Lower lobe of right lung (tissue), 2 donors: ENCODE results near the gene TLR2. TPM values are rescaled to one million over a fixed set of nuclear protein-coding genes. Genes with fewer than 3 reads are reported as not detected.
A peak's percentile ranks its signal among the peaks of the same experiment; 100 is the strongest.

Experiments
- ATAC-seq, 2 donors: fragments of 200-7000 bp; cut with Tn5 transposase; one replicate each; pipeline ENCODE4 v1.9.1; 2020 to 2022; ENCODE audit warnings: mild to moderate bottlenecking in 2 of 2, moderate library complexity in 2 of 2
- DNase-seq: peaks from one replicate; pipeline ENCODE4 v3.0.0-alpha.2; 2020
- H3K27ac ChIP-seq: fragments of 200-600 bp; one replicate; pipeline ENCODE4 v1.8.0; 2022
- H3K27me3 ChIP-seq: fragments of 200-600 bp; one replicate; pipeline ENCODE4 v1.8.0; 2022; ENCODE audit warnings: low read depth
- H3K36me3 ChIP-seq: fragments of 200-600 bp; one replicate; pipeline ENCODE4 v1.8.0; 2022; ENCODE audit warnings: mild to moderate bottlenecking
- H3K4me1 ChIP-seq: fragments of 200-600 bp; one replicate; pipeline ENCODE4 v1.8.0; 2022
- H3K4me3 ChIP-seq: fragments of 200-600 bp; one replicate; pipeline ENCODE4 v1.8.0; 2022; ENCODE audit warnings: mild to moderate bottlenecking
- H3K9me3 ChIP-seq: fragments of 200-600 bp; one replicate; pipeline ENCODE4 v1.8.0; 2022
- CTCF ChIP-seq: fragments of 200-600 bp; IDR thresholded peaks from one replicate; pipeline ENCODE4 v1.8.0; 2022; ENCODE audit warnings: antibody characterized with exemption, mild to moderate bottlenecking
- intact Hi-C: fragments of 100-400 bp; cut with DNase I; formaldehyde crosslinking; loops from one replicate; pipeline ENCODE4 v1.11.0; 2022
- total RNA-seq: library from RNA; stranded (reverse); fragmentation: NEBNext Ultra II Directional; extraction: Animal tissue kit (Norgen Biotek cat#: 25700); gene quantifications from one replicate; pipeline ENCODE4 v1.2.1, GENCODE V29; 2021
- donor health status: DM: no; HTN: yes; CAD: no; lungs with severe emphysema.

The TLR2 gene
- total RNA-seq, 1 donor from 2014 or later = 102 TPM

GRCh38 chr4:153638999-153639398 lies 45.1 kb upstream of the TLR2 start:
- Histone ChIP-seq H3K4me3 (no peak overlapping the region), H3K36me3 (peaks cover 34% of the 10 kb centered on the region), H3K27me3 (no peaks in the 10 kb centered on the region), H3K9me3 (no peaks in the 10 kb centered on the region), H3K27ac (no peak overlapping the region), H3K4me1 (peaks cover 6% of the 10 kb centered on the region)
- TF ChIP-seq CTCF = no peak
- intact Hi-C loops = no loop called here
- ATAC-seq (no peak), DNase-seq (no peak)

GRCh38 chr4:153639833-153640802 lies 44.0 kb upstream of the TLR2 start:
- H3K27ac ChIP-seq = no peak overlapping the region
- peaks cover 6% of the 10 kb centered on the region for H3K4me1 ChIP-seq
- no peak for DNase-seq
- ATAC-seq = no peak
- no peak overlapping the region for H3K4me3 ChIP-seq
- H3K36me3 ChIP-seq = peaks cover 23% of the 10 kb centered on the region
- no peaks in the 10 kb centered on the region for H3K27me3 ChIP-seq
- peaks cover 1% of the 10 kb centered on the region for H3K9me3 ChIP-seq
- intact Hi-C loops = no loop called here
- TF ChIP-seq CTCF = no peak

- H3K27me3 ChIP-seq = no peaks in the 10 kb centered on the region
- peaks cover 3% of the 10 kb centered on the region for H3K9me3 ChIP-seq
- TF ChIP-seq CTCF = no peak
- peaks cover 6% of the 10 kb centered on the region for H3K4me1 ChIP-seq
- intact Hi-C loops = no loop called here
- H3K27ac ChIP-seq = no peak overlapping the region
- DNase-seq (no peak), ATAC-seq (no peak)
- peaks cover 9% of the 10 kb centered on the region for H3K36me3 ChIP-seq
- no peak overlapping the region for H3K4me3 ChIP-seq
These were observed 42.5 kb upstream of the TLR2 start for GRCh38 chr4:153641532-153641931.

- peaks cover 3% of the 10 kb centered on the region for H3K9me3 ChIP-seq
- no peaks in the 10 kb centered on the region for H3K27me3 ChIP-seq
- intact Hi-C loops = no loop called here
- peak; percentile 75 to 90 for ATAC-seq
- H3K27ac ChIP-seq = no peak overlapping the region
- no peak for DNase-seq
- H3K36me3 ChIP-seq = no peaks in the 10 kb centered on the region
- TF ChIP-seq CTCF = peak; percentile 38
- no peak overlapping the region for H3K4me3 ChIP-seq
- H3K4me1 ChIP-seq = peaks cover 6% of the 10 kb centered on the region
These were observed 40.4 kb upstream of the TLR2 start for GRCh38 chr4:153643406-153644383.

GRCh38 chr4:153645183-153645582 lies 38.9 kb upstream of the TLR2 start:
- H3K4me1 ChIP-seq = peaks cover 6% of the 10 kb centered on the region
- H3K4me3 ChIP-seq = no peak overlapping the region
- H3K27me3 ChIP-seq = no peaks in the 10 kb centered on the region
- H3K36me3 ChIP-seq = no peaks in the 10 kb centered on the region
- H3K27ac ChIP-seq = no peak overlapping the region
- intact Hi-C loops = no loop called here
- H3K9me3 ChIP-seq = peaks cover 3% of the 10 kb centered on the region
- TF ChIP-seq CTCF = no peak
- ATAC-seq = no peak
- no peak for DNase-seq
